Esophagus muscularis mucosa (tissue), 4 donors: Measurements from ENCODE around the gene RFK.

ENCODE experiments used
- CTCF ChIP-seq, 3 experiments: fragments of 200-600 bp in 2 of 3; fragments of 450-650 bp in 1 of 3; sonication (generic) in 2 of 3; IDR thresholded peaks; one replicate each; pipeline ENCODE4 v1.5.1; 2017 to 2019; ENCODE audit warnings: antibody characterized with exemption in 3 of 3, mild to moderate bottlenecking in 2 of 3, moderate library complexity in 1 of 3
- EP300 ChIP-seq: sonication (generic); formaldehyde crosslinking; IDR thresholded peaks from one replicate; pipeline ENCODE4 v1.6.1; 2017; ENCODE audit warnings: antibody characterized with exemption
- POLR2A ChIP-seq: fragments of 450-650 bp; IDR thresholded peaks from one replicate; pipeline ENCODE4 v1.6.1; 2017; ENCODE audit warnings: antibody characterized with exemption, moderate library complexity, mild to moderate bottlenecking, low read depth
- POLR2AphosphoS5 ChIP-seq, 2 donors: sonication (generic); formaldehyde crosslinking; IDR thresholded peaks; one replicate each; pipeline ENCODE4 v1.6.1; 2017; ENCODE audit warnings: antibody characterized with exemption in 2 of 2

DNA sequence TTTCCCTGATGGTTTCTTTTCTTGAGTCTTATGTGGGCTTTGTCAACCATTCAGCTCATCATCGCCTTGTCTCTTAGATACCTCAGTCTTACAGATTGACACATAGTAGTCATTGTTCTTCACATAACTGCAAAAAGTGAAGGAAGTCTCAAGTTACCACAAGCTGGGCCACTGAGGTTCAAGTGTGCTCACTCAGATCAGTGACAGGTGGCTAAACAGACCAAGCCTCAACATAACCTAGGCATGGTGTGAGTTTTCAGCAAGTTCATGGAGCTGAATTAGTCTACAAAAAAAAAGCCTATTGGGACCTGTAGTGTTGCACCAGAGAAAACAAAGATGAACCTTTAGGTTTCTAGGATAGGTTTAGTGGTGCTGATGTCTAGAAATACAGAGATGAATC lies 58.2 kb downstream of the RFK start:
- no peak for TF ChIP-seq CTCF (IDR thresholded peaks at IDR 0.05)
- no peak for TF ChIP-seq POLR2AphosphoS5 (IDR thresholded peaks at IDR 0.05)
- TF ChIP-seq EP300, result no peak
- TF ChIP-seq POLR2A, result no peak
